HG03432 (cell line): ENCODE measurements around the gene RTL5.
A peak's percentile ranks its signal among the peaks of the same experiment; 100 is the strongest.
"Not testable (repeated sequence)": the region's sequence is repeated elsewhere in the genome, so short reads cannot be mapped to it uniquely, and the experiment has no call there.

Experiments
- ATAC-seq: cut with Tn5 transposase; IDR thresholded peaks from one replicate; pipeline ENCODE4 v1.9.1; 2021; ENCODE audit warnings: mild to moderate bottlenecking, moderate library complexity; ENCODE audit not compliant: unreplicated experiment

Gene RTL5

GRCh38 chrX:72131317-72132294 lies at the start of gene RTL5:
Gene RTL5, minus strand, starts transcription at chrX:72131915.
- peak; percentile 70 for ATAC-seq

GRCh38 chrX:72180539-72180938 lies 48.8 kb upstream of the RTL5 start:
- ATAC-seq = no peak

- no peak for ATAC-seq
Measured at GRCh38 chrX:72176981-72177380, 45.3 kb upstream of the RTL5 start.

- ATAC-seq = not testable (repeated sequence)
Measured at GRCh38 chrX:72176289-72176688, 44.6 kb upstream of the RTL5 start.

GRCh38 chrX:72169008-72169728 lies 37.5 kb upstream of the RTL5 start:
- no peak for ATAC-seq

- ATAC-seq = no peak
Measured at GRCh38 chrX:72165551-72165950, 33.8 kb upstream of the RTL5 start.

GRCh38 chrX:72159769-72160168 lies 28.1 kb upstream of the RTL5 start:
- no peak for ATAC-seq

- ATAC-seq = no peak
Measured at GRCh38 chrX:72158773-72159172, 27.1 kb upstream of the RTL5 start.

- no peak for ATAC-seq
Measured at GRCh38 chrX:72146527-72146926, 14.8 kb upstream of the RTL5 start.

- no peak for ATAC-seq
Measured at GRCh38 chrX:72145181-72145580, 13.5 kb upstream of the RTL5 start.

GRCh38 chrX:72143609-72143907 lies 11.8 kb upstream of the RTL5 start:
- ATAC-seq = no peak

GRCh38 chrX:72142794-72143608 lies 11.3 kb upstream of the RTL5 start:
- no peak for ATAC-seq

GRCh38 chrX:72142094-72142793 lies 10.5 kb upstream of the RTL5 start:
- no peak for ATAC-seq

GRCh38 chrX:72141372-72142004 lies 9.8 kb upstream of the RTL5 start:
- ATAC-seq = peak; percentile 87

GRCh38 chrX:72139538-72139937 lies 7.8 kb upstream of the RTL5 start:
- ATAC-seq = no peak

GRCh38 chrX:72137846-72138495 lies 6.3 kb upstream of the RTL5 start:
- no peak for ATAC-seq

- ATAC-seq = no peak
Measured at GRCh38 chrX:72133851-72134546, 2.3 kb upstream of the RTL5 start.

GRCh38 chrX:72132456-72132855 lies 741 bp upstream of the RTL5 start:
- ATAC-seq = no peak

GRCh38 chrX:72130762-72131250 lies 909 bp downstream of the RTL5 start:
- no peak for ATAC-seq
